Measurements from ENCODE around the gene GSE1. TPM values are rescaled to one million over a fixed set of nuclear protein-coding genes. Genes with fewer than 3 reads are reported as not detected.

Gene GSE1
- total and polyA plus RNA-seq, 2 experiments from 2014 or later, result 27.9 to 43.5 TPM

GRCh38 chr16:85580684-85581083 is 32.4 kb upstream of the GSE1 start:
- peaks cover 99% of the 10 kb centered on the region for H3K79me2 ChIP-seq

GRCh38 chr16:85582229-85582991 is 30.7 kb upstream of the GSE1 start:
- 68% methylated on average over 29 of the region's 29 CpGs for WGBS (ENCODE audit: low lambda C conversion rate, missing lambda C conversion rate)
- no peaks in the 10 kb centered on the region for H3K9me2 ChIP-seq (replicated peaks; ENCODE audit: insufficient read depth)
- no peak overlapping the region for H3K4me3 ChIP-seq
- TF ChIP-seq EZH2phosphoT487 (IDR thresholded peaks at IDR 0.05; ENCODE audit: low read depth, severe bottlenecking, unreplicated experiment), result no peak
- TF ChIP-seq CTCF (IDR thresholded peaks at IDR 0.05; ENCODE audit: poor library complexity), result no peak
- TF ChIP-seq EZH2 (IDR thresholded peaks at IDR 0.05; ENCODE audit: borderline replicate concordance), result no peak
- H2AFZ ChIP-seq, result no peak overlapping the region
- H3K27ac ChIP-seq, result peak overlapping the region; percentile 86
- H3K9me3 ChIP-seq (ENCODE audit: low read depth), result no peaks in the 10 kb centered on the region
- no peak for DNase-seq (ENCODE audit: low spot score)
- H4K20me1 ChIP-seq (ENCODE audit: insufficient read depth, poor library complexity, severe bottlenecking), result peaks cover 87% of the 10 kb centered on the region
- peaks cover 66% of the 10 kb centered on the region for H3K4me1 ChIP-seq (ENCODE audit: insufficient read depth)
- H3K36me3 ChIP-seq (replicated peaks; ENCODE audit: insufficient read depth, low read depth), result no peaks in the 10 kb centered on the region
- H3K4me2 ChIP-seq, result peak overlapping the region; percentile 46
- H3K27me3 ChIP-seq, result no peaks in the 10 kb centered on the region
- peaks cover 99% of the 10 kb centered on the region for H3K79me2 ChIP-seq

More at GRCh38 chr16:85580684-85581083, 32.4 kb upstream of the GSE1 start:
- H3K27me3 ChIP-seq, result no peaks in the 10 kb centered on the region
- no peaks in the 10 kb centered on the region for H3K36me3 ChIP-seq (replicated peaks; ENCODE audit: insufficient read depth, low read depth)
- H3K4me1 ChIP-seq (ENCODE audit: insufficient read depth), result peaks cover 68% of the 10 kb centered on the region
- TF ChIP-seq CTCF (IDR thresholded peaks at IDR 0.05; ENCODE audit: poor library complexity) (no peak), EZH2 (IDR thresholded peaks at IDR 0.05; ENCODE audit: borderline replicate concordance) (no peak), EZH2phosphoT487 (IDR thresholded peaks at IDR 0.05; ENCODE audit: low read depth, severe bottlenecking, unreplicated experiment) (no peak)
- H3K9me2 ChIP-seq (replicated peaks; ENCODE audit: insufficient read depth), result no peaks in the 10 kb centered on the region
- H3K9me3 ChIP-seq (ENCODE audit: low read depth), result no peaks in the 10 kb centered on the region
- no peak for DNase-seq (ENCODE audit: low spot score)
- WGBS (ENCODE audit: low lambda C conversion rate, missing lambda C conversion rate), result 93% methylated on average over 7 of the region's 7 CpGs
- H3K4me2 ChIP-seq, result peak overlapping the region; percentile 68
- H2AFZ ChIP-seq, result no peak overlapping the region
- H4K20me1 ChIP-seq (ENCODE audit: insufficient read depth, poor library complexity, severe bottlenecking), result peaks cover 87% of the 10 kb centered on the region
- H3K4me3 ChIP-seq, result no peak overlapping the region
- H3K27ac ChIP-seq, result peak overlapping the region; percentile 71

GRCh38 chr16:85583491-85584181 is 29.5 kb upstream of the GSE1 start:
- 60% methylated on average over 22 of the region's 22 CpGs for WGBS (ENCODE audit: low lambda C conversion rate, missing lambda C conversion rate)
- peak overlapping the region; percentile 46 for H3K4me2 ChIP-seq
- TF ChIP-seq EZH2 (IDR thresholded peaks at IDR 0.05; ENCODE audit: borderline replicate concordance), result no peak
- no peak for TF ChIP-seq CTCF (IDR thresholded peaks at IDR 0.05; ENCODE audit: poor library complexity)
- TF ChIP-seq EZH2phosphoT487 (IDR thresholded peaks at IDR 0.05; ENCODE audit: low read depth, severe bottlenecking, unreplicated experiment), result no peak
- H3K27ac ChIP-seq, result peak overlapping the region; percentile 86
- H3K4me3 ChIP-seq, result no peak overlapping the region
- H3K79me2 ChIP-seq, result peaks cover 99% of the 10 kb centered on the region
- H2AFZ ChIP-seq, result no peak overlapping the region
- H3K36me3 ChIP-seq (replicated peaks; ENCODE audit: insufficient read depth, low read depth), result no peaks in the 10 kb centered on the region
- no peaks in the 10 kb centered on the region for H3K27me3 ChIP-seq
- H3K9me3 ChIP-seq (ENCODE audit: low read depth), result no peaks in the 10 kb centered on the region
- peaks cover 85% of the 10 kb centered on the region for H4K20me1 ChIP-seq (ENCODE audit: insufficient read depth, poor library complexity, severe bottlenecking)
- peaks cover 64% of the 10 kb centered on the region for H3K4me1 ChIP-seq (ENCODE audit: insufficient read depth)
- no peak for DNase-seq (ENCODE audit: low spot score)
- no peaks in the 10 kb centered on the region for H3K9me2 ChIP-seq (replicated peaks; ENCODE audit: insufficient read depth)
